ENCODE results near the gene VEZF1.

The VEZF1 gene

GRCh38 chr17:57957886-57958285 lies 30.2 kb downstream of the VEZF1 start:
- H3K9me3 ChIP-seq (ENCODE audit: severe bottlenecking): no peaks in the 10 kb centered on the region
- no peak overlapping the region for H3K4me3 ChIP-seq (ENCODE audit: severe bottlenecking)
- no peak for ATAC-seq (ENCODE audit: low read depth)
- H3K27me3 ChIP-seq (ENCODE audit: insufficient read depth, poor library complexity, severe bottlenecking): no peaks in the 10 kb centered on the region
- peak; percentile 11 for DNase-seq (ENCODE audit: low spot score)
- peaks cover 9% of the 10 kb centered on the region for H3K4me1 ChIP-seq (ENCODE audit: insufficient read depth, poor library complexity, severe bottlenecking)
- no peak overlapping the region for H3K27ac ChIP-seq (ENCODE audit: poor library complexity, severe bottlenecking)
- H3K36me3 ChIP-seq (ENCODE audit: low read depth): no peaks in the 10 kb centered on the region
- no peak for TF ChIP-seq CTCF (IDR thresholded peaks at IDR 0.05; ENCODE audit: poor library complexity, severe bottlenecking)

GRCh38 chr17:57957120-57957850 lies 30.8 kb downstream of the VEZF1 start:
- Histone ChIP-seq H3K27ac (ENCODE audit: poor library complexity, severe bottlenecking) (no peak overlapping the region), H3K4me3 (ENCODE audit: severe bottlenecking) (no peak overlapping the region), H3K27me3 (ENCODE audit: insufficient read depth, poor library complexity, severe bottlenecking) (no peaks in the 10 kb centered on the region), H3K36me3 (ENCODE audit: low read depth) (no peaks in the 10 kb centered on the region), H3K9me3 (ENCODE audit: severe bottlenecking) (no peaks in the 10 kb centered on the region), H3K4me1 (ENCODE audit: insufficient read depth, poor library complexity, severe bottlenecking) (peaks cover 15% of the 10 kb centered on the region)
- DNase-seq (ENCODE audit: low spot score): peak; percentile 29
- no peak for ATAC-seq (ENCODE audit: low read depth)
- TF ChIP-seq CTCF (IDR thresholded peaks at IDR 0.05; ENCODE audit: poor library complexity, severe bottlenecking): no peak

- no peaks in the 10 kb centered on the region for H3K27me3 ChIP-seq (ENCODE audit: insufficient read depth, poor library complexity, severe bottlenecking)
- no peaks in the 10 kb centered on the region for H3K36me3 ChIP-seq (ENCODE audit: low read depth)
- no peaks in the 10 kb centered on the region for H3K9me3 ChIP-seq (ENCODE audit: severe bottlenecking)
- peaks cover 20% of the 10 kb centered on the region for H3K4me1 ChIP-seq (ENCODE audit: insufficient read depth, poor library complexity, severe bottlenecking)
- peak; percentile 29 for DNase-seq (ENCODE audit: low spot score)
- no peak for ATAC-seq (ENCODE audit: low read depth)
- H3K4me3 ChIP-seq (ENCODE audit: severe bottlenecking): no peak overlapping the region
- H3K27ac ChIP-seq (ENCODE audit: poor library complexity, severe bottlenecking): no peak overlapping the region
- no peak for TF ChIP-seq CTCF (IDR thresholded peaks at IDR 0.05; ENCODE audit: poor library complexity, severe bottlenecking)
These were observed 31.5 kb downstream of the VEZF1 start for GRCh38 chr17:57956291-57957119.

GRCh38 chr17:57955183-57955931 lies 32.7 kb downstream of the VEZF1 start, which contains the start of gene CUEDC1:
Gene CUEDC1, minus strand, starts transcription at chr17:57955412. Its CDS starts 69,848 bp downstream, at chr17:57885564.
- peaks cover 29% of the 10 kb centered on the region for H3K4me1 ChIP-seq (ENCODE audit: insufficient read depth, poor library complexity, severe bottlenecking)
- TF ChIP-seq CTCF (IDR thresholded peaks at IDR 0.05; ENCODE audit: poor library complexity, severe bottlenecking): peak; percentile 58
- peak within 1 kb of the TSS; percentile 92 for H3K4me3 ChIP-seq (ENCODE audit: severe bottlenecking)
- DNase-seq (ENCODE audit: low spot score) (peak; percentile 71), ATAC-seq (ENCODE audit: low read depth) (peak; percentile 68)
- no peaks in the 10 kb centered on the region for H3K9me3 ChIP-seq (ENCODE audit: severe bottlenecking)
- peak within 1 kb of the TSS; percentile 96 for H3K27ac ChIP-seq (ENCODE audit: poor library complexity, severe bottlenecking)
- H3K27me3 ChIP-seq (ENCODE audit: insufficient read depth, poor library complexity, severe bottlenecking): no peaks in the 10 kb centered on the region
- no peaks in the 10 kb centered on the region for H3K36me3 ChIP-seq (ENCODE audit: low read depth)
